ENCODE data around the gene TOP2B. TPM values are rescaled to one million over a fixed set of nuclear protein-coding genes. Genes with fewer than 3 reads are reported as not detected.

TOP2B gene
- total RNA-seq, 4 donors from 2014 or later = 87.1 to 115 (median 107) TPM

GRCh38 chr3:25578059-25578458 is 86.6 kb downstream of the TOP2B start:
- Histone ChIP-seq H3K36me3 (peaks cover 14 to 70% (median 29%) of the 10 kb centered on the region in 4 donors), H3K9me3 (no peaks in the 10 kb centered on the region), H3K27ac (replicated peaks in 1 of 4) (no peak overlapping the region), H3K4me1 (peaks cover 12 to 24% (median 13%) of the 10 kb centered on the region in 4 donors), H3K4me3 (no peak overlapping the region), H3K27me3 (no peaks in the 10 kb centered on the region)
- no peak for TF ChIP-seq POLR2AphosphoS5 (IDR thresholded peaks at IDR 0.05)
- no peak for TF ChIP-seq EP300 (IDR thresholded peaks at IDR 0.05)
- no peak for TF ChIP-seq POLR2A (IDR thresholded peaks at IDR 0.05; ENCODE audit: low read depth)
- no peak for TF ChIP-seq CTCF (IDR thresholded peaks at IDR 0.05)
- no peak for DNase-seq (ENCODE audit: extremely low spot score)
- intact Hi-C loops (cut with DNase I) = no loop called here
- WGBS = 94% methylated on average over 10 of the region's 10 CpGs

- intact Hi-C loops (cut with DNase I) = no loop called here
- H3K36me3 ChIP-seq = peaks cover 7 to 64% (median 19%) of the 10 kb centered on the region in 4 donors
- 81% methylated on average over 15 of the region's 15 CpGs for WGBS
Measured at GRCh38 chr3:25576831-25577454, 87.8 kb downstream of the TOP2B start.

GRCh38 chr3:25576146-25576545 is 88.6 kb downstream of the TOP2B start:
- peaks cover 7 to 64% (median 19%) of the 10 kb centered on the region in 4 donors for H3K36me3 ChIP-seq
- H3K27me3 ChIP-seq = no peaks in the 10 kb centered on the region
- 81% methylated on average over 3 of the region's 4 CpGs for WGBS
- peaks cover 18 to 32% (median 21%) of the 10 kb centered on the region in 4 donors for H3K4me1 ChIP-seq
- TF ChIP-seq CTCF (IDR thresholded peaks at IDR 0.05) = no peak
- TF ChIP-seq POLR2AphosphoS5 (IDR thresholded peaks at IDR 0.05) = no peak
- no peak for TF ChIP-seq POLR2A (IDR thresholded peaks at IDR 0.05; ENCODE audit: low read depth)
- no peak for TF ChIP-seq EP300 (IDR thresholded peaks at IDR 0.05)
- H3K4me3 ChIP-seq = no peak overlapping the region
- no peak overlapping the region for H3K27ac ChIP-seq (replicated peaks in 1 of 4)
- no peak for DNase-seq (ENCODE audit: extremely low spot score)
- no peaks in the 10 kb centered on the region for H3K9me3 ChIP-seq
- intact Hi-C loops (cut with DNase I) = no loop called here

More at GRCh38 chr3:25576831-25577454, 87.8 kb downstream of the TOP2B start:
- no peaks in the 10 kb centered on the region for H3K27me3 ChIP-seq
- DNase-seq (ENCODE audit: extremely low spot score) = no peak
- H3K4me3 ChIP-seq = no peak overlapping the region
- no peak overlapping the region for H3K27ac ChIP-seq (replicated peaks in 1 of 4)
- H3K4me1 ChIP-seq = peaks cover 18 to 32% (median 21%) of the 10 kb centered on the region in 4 donors
- no peaks in the 10 kb centered on the region for H3K9me3 ChIP-seq
- TF ChIP-seq EP300 (IDR thresholded peaks at IDR 0.05) (no peak), POLR2AphosphoS5 (IDR thresholded peaks at IDR 0.05) (no peak), POLR2A (IDR thresholded peaks at IDR 0.05; ENCODE audit: low read depth) (no peak), CTCF (IDR thresholded peaks at IDR 0.05) (no peak)

- no peak overlapping the region for H3K4me3 ChIP-seq
- no peaks in the 10 kb centered on the region for H3K9me3 ChIP-seq
- 92% methylated on average over 12 of the region's 12 CpGs for WGBS
- H3K4me1 ChIP-seq = peaks cover 18 to 33% (median 21%) of the 10 kb centered on the region in 4 donors
- H3K36me3 ChIP-seq = peaks cover 0 to 66% (median 20%) of the 10 kb centered on the region in 4 donors
- no peak overlapping the region for H3K27ac ChIP-seq (replicated peaks in 1 of 4)
- DNase-seq (ENCODE audit: extremely low spot score) = no peak
- TF ChIP-seq POLR2A (IDR thresholded peaks at IDR 0.05; ENCODE audit: low read depth) (no peak), CTCF (IDR thresholded peaks at IDR 0.05) (no peak), EP300 (IDR thresholded peaks at IDR 0.05) (no peak), POLR2AphosphoS5 (IDR thresholded peaks at IDR 0.05) (no peak)
- no peaks in the 10 kb centered on the region for H3K27me3 ChIP-seq
- intact Hi-C loops (cut with DNase I) = no loop called here
Measured at GRCh38 chr3:25575001-25575400, 89.7 kb downstream of the TOP2B start.

Data from esophagus muscularis mucosa (tissue), 4 donors.